HG02678 (cell line): Measurements from ENCODE around the gene PRKAR1A.
"Not testable (repeated sequence)": the region's sequence is repeated elsewhere in the genome, so short reads cannot be mapped to it uniquely, and the experiment has no call there.

Experiments
- ATAC-seq: cut with Tn5 transposase; IDR thresholded peaks from one replicate; pipeline ENCODE4 v1.9.1; 2021; ENCODE audit warnings: mild to moderate bottlenecking, moderate library complexity; ENCODE audit not compliant: unreplicated experiment

PRKAR1A gene

GRCh38 chr17:68511254-68511670 lies 968 bp upstream of the PRKAR1A start:
- ATAC-seq = no peak

GRCh38 chr17:68511671-68512246 lies 471 bp upstream of the PRKAR1A start:
- ATAC-seq = peak; percentile 49

DNA sequence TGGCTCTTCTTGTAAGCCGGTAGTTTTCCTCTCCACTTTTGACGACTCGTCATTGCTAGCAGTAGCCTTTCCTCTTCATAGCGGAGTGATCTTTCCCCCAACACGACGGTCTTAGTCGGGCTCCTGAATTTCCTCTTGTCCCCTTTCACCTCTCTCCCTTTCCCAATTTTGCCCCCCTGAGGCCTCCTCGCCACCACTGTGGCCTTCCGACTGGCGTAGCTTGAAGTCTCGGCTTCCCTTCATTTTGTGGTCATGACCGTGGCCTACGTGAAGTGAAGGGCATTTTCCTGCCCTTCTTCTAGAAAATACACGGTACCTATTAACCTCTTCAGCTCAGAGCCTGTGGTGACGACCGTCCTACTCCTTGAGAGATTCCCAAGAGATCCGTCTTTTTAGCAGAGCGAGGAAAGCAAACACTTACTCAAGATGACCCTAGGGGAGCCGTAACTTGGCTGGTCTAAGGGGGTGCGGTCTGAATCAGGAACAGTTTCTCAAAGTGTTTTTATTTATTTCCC lies 787 bp downstream of the PRKAR1A start:
- ATAC-seq = no peak

GRCh38 chr17:68513932-68514331 lies 1.7 kb downstream of the PRKAR1A start:
- no peak for ATAC-seq

GRCh38 chr17:68514831-68515635 lies 2.8 kb downstream of the PRKAR1A start:
- ATAC-seq = no peak

- ATAC-seq = no peak
Measured at GRCh38 chr17:68516732-68517131, 4.5 kb downstream of the PRKAR1A start.

DNA sequence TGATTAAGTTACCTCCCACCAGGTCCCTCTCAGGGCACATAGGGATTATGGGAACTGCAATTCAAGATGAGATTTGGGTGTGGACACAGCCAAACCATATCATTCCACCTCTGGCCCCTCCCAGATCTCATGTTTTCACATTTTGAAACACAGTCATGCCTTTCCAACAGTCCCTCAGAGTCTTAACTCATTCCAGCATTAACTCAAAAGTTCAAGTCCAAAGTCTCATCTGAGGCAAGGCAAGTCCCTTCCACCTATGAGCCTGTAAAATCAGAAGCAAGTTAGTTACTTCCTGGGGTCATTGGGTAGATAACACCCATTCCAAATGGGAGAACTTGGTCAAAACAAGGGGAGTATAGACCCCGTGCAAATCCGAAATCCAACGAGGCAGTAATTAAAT lies 5.4 kb downstream of the PRKAR1A start:
- not testable (repeated sequence) for ATAC-seq

DNA sequence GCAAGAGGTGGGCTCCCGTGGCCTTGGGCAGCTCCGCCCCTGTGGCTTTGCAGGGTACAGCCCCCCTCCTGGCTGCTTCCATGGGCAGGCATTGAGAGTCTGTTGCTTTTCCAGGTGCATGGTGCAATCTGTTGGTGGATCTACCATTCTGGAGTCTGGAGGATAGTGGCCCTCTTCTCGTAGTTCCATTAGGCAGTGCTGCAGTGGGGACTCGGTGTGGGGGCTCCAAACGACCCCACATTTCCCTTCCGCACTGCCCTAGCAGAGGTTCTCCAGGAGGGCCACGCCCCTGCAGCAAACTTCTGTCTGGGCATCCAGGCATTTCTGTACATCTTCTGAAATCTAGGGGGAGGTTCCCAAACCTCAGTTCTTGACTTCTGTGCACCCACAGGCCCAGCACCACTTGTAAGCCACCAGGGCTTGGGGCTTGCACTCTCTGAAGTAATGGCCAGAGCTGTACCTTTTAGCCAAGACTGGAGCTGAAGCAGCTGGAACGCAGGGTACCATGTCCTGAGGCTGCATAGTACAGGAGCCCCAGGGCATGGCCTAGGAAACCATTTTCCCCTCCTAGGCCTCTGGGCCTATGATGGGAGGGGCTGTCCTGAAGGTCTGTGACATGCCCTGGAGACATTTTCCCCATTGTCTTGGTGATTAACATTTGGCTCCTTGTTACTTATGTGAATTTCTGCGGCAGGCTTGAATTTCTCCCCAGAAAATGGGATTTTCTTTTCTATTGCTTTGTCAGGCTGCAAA lies 6.0 kb downstream of the PRKAR1A start:
- ATAC-seq = no peak

GRCh38 chr17:68519051-68519450 lies 6.8 kb downstream of the PRKAR1A start:
- ATAC-seq = not testable (repeated sequence)

- no peak for ATAC-seq
Measured at GRCh38 chr17:68519911-68520310, 7.7 kb downstream of the PRKAR1A start.

GRCh38 chr17:68522266-68522665 lies 10.0 kb downstream of the PRKAR1A start:
- ATAC-seq = no peak

- ATAC-seq = no peak
Measured at GRCh38 chr17:68526548-68526947, 14.3 kb downstream of the PRKAR1A start.

DNA sequence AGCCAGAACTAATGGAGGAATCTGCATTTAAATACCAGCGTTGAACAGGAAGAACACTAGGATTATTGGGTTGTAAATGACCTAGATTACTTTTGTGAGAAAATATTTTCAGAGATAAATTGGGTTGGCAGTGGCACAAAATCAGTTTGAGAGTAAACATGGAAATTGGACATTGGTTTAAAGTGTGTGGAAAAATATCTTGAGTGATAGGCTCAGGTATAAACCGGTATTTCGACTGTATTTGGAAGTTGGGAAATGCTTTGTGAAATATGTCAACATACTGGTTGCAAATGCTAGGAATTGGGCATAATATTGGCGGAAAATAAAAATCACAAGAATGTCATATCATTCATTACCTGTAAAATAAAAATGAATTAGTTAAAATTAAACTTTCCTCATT lies 15.1 kb downstream of the PRKAR1A start:
- ATAC-seq = no peak

GRCh38 chr17:68531252-68531651 lies 19.0 kb downstream of the PRKAR1A start:
- no peak for ATAC-seq

DNA sequence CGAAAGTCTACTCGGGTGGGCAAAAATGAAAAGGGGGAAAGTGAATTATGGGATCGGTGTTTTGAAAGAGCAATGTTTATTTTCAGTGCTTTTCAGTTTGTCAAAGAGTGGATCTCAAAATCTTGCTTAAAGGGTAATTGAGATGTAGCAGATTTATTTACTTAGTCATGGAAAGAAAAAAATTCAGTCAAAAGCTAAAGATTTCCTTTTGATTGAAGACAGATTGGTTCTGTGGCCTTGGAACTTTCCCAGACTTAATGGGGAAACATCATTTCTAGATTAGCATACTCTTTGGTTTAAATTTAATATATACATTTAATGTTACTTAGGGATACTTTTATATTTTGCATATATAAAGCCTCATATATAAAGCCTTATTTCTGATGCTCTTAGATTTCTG lies 20.6 kb downstream of the PRKAR1A start:
- ATAC-seq = no peak

DNA sequence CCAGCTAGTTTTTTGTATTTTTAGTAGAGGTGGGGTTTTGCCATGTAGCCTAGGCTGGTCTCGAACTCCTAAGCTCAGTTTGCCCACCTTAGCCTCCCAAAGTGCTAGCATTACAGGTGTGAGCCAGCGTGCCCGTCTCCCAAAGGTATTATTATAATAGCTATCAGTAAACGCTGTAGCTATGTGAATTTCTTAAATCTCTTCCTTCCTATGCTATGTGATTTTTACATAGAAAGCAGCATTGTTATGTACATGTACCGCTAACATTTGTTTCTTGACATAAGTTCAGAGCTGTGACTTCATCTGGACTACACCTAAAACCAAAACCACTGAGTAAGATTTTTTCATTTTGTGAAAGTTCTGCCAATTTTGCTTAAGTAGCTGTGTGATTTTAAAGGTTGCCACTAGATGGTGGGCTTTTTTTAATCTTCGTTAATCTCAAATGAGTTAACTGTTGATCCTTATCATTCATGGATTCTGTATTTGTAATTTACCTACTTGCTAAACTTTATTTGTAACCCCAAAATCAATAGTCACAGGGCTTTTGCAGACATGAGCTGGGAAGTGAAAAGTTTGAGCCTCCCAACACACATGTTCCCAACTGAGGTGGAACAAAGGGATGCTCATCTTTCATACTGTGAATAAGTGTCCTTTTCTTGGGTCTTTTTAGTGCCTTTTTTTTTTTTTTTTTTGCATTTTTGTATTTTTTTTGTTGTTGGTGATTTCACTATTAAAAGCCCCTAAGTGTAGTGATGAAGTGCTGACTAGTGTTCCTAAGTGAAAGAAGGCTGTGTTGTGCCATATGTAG lies 21.9 kb downstream of the PRKAR1A start:
- no peak for ATAC-seq

DNA sequence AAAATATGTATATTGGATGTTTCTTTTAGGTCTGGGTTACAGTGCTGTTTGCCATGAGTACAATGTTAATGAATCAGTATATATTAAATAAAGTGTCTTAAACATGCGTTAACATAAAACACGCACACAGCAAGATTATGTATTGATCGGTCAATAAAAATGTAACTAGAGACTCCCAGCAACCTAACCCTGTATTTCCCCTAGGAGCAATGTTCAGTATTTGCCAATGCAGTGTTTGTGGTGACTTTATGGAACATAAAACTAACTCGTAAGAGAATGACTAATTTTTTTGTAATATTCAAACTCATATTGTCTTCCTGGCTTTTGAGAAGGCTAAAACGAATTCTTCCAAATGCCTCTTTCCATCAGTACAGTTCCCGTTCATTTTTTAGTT lies 22.5 kb downstream of the PRKAR1A start:
- no peak for ATAC-seq

- no peak for ATAC-seq
Measured at GRCh38 chr17:68535922-68536321, 23.7 kb downstream of the PRKAR1A start.

DNA sequence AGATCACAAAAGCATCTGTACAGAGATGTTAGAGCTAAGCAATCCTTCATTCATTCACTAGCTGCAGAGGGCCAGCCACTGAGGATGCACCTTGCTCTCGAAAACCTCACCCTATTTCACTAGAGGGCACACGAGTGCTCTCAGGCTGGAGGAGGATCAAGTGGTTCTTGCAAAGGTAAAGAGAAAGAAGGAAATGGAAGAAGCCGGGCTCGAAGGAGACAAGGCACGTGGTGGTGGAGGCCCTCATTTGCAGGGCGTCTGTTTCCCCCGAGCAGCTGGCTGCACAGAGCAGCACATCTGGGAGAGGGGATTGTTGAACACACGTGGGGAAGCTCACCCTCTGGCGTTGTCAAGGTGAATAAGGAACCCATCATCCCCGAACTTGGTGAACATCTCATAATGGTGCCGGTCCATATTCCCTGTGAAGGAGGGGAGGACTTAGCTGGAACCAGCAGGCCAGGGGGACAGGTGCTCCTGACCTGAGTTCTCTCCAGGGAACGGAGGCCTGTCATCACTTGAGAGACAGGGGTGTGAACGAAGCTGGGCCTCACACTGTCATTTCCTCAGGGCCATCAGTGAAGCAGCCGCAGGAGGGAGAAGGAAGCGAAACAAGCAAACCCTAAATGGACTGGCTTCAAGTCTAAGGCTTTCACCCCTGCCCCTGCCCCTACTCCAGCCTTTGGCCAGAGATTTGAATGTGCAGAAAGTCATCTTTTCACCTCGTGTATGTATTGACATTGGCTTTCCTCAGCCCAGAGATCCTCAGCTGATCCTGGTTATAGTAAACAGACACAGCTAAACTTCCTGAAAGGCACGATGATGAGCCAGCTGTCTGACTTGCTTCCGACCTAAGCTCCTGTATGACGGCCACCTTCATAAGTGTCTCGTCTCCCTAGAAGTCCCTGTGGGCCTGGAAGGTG lies 27.6 kb downstream of the PRKAR1A start:
- no peak for ATAC-seq

GRCh38 chr17:68540981-68541380 lies 28.8 kb downstream of the PRKAR1A start:
- ATAC-seq = no peak
